Esophagus squamous epithelium (tissue), 4 donors: ENCODE measurements around the gene GTF3C1.

ENCODE experiments used
- POLR2A ChIP-seq, 4 donors: fragments of 450-650 bp; IDR thresholded peaks; one replicate each; pipeline ENCODE4 v1.6.1; 2017; ENCODE audit warnings: antibody characterized with exemption in 4 of 4, mild to moderate bottlenecking in 4 of 4, moderate library complexity in 3 of 4
- TF ChIP-seq, protein P1 (sequence below), 6 experiments: fragments of 450-650 bp in 4 of 6; fragments of 200-600 bp in 2 of 6; sonication (generic) in 2 of 6; IDR thresholded peaks; one replicate each; pipeline ENCODE4 v1.5.1; 2016 to 2019; ENCODE audit warnings: antibody characterized with exemption in 6 of 6, mild to moderate bottlenecking in 4 of 6, moderate library complexity in 4 of 6

DNA sequence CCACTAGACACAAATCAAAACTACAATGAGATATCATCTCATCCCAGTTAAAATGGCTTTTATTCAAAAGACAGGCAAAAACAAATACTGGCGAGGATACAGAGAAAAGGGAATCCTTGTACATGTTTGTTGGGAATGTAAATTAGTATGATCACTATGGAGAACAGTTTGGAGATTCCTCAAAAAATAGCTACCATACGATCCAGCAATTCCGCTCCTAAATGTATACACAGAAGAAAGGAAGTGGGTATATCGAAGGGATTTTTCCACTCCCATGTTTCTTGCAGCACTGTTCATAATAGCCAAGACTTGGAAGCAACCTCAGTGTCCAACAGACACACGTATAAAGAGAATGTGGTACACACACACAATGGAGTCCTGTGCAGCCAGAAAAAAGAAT lies 35.5 kb upstream of the GTF3C1 start:
- no peak for TF ChIP-seq POLR2A (IDR thresholded peaks at IDR 0.05)
- TF ChIP-seq, protein P1, sequence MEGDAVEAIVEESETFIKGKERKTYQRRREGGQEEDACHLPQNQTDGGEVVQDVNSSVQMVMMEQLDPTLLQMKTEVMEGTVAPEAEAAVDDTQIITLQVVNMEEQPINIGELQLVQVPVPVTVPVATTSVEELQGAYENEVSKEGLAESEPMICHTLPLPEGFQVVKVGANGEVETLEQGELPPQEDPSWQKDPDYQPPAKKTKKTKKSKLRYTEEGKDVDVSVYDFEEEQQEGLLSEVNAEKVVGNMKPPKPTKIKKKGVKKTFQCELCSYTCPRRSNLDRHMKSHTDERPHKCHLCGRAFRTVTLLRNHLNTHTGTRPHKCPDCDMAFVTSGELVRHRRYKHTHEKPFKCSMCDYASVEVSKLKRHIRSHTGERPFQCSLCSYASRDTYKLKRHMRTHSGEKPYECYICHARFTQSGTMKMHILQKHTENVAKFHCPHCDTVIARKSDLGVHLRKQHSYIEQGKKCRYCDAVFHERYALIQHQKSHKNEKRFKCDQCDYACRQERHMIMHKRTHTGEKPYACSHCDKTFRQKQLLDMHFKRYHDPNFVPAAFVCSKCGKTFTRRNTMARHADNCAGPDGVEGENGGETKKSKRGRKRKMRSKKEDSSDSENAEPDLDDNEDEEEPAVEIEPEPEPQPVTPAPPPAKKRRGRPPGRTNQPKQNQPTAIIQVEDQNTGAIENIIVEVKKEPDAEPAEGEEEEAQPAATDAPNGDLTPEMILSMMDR (IDR thresholded peaks at IDR 0.05): no peak
